ENCODE results near the gene MAN1A1.

Gene MAN1A1

DNA sequence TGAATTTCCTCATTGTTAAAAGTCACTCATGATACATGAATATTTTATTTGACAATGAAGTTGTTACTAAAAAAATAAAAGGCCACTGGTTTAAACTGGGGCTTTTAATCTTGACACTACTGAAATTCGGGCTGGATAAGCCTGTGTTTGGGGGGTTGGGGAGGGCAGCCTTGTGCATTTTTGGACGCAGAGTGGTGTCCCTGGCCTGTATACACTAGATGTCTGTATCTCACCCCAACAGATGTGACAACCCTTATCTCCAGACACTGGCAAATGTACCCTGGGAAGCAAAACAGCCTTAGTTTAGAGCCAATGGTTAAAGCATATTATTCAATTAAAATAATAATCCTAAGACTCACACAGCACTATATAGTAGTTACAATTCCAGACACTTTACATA is 24.8 kb downstream of the MAN1A1 start:
- DNase-seq: no peak

DNA sequence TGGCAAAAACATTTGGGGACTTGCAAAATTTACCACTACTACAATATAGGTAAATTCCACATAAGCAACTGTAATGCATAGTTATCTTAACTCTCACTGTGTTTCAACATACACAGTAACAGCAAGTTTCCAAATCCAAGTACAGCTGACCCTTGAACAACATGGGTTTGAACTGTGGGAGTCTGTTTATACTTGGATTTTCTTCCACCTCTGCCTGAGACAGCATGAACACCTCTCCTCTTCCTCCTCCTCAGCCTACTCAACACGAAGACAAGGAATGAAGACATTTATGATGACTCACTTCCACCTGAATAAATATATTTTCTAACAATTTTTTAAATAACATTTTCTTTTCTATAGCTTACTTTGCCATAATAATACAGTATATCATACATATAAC is 25.6 kb downstream of the MAN1A1 start:
- no peak for DNase-seq

DNA sequence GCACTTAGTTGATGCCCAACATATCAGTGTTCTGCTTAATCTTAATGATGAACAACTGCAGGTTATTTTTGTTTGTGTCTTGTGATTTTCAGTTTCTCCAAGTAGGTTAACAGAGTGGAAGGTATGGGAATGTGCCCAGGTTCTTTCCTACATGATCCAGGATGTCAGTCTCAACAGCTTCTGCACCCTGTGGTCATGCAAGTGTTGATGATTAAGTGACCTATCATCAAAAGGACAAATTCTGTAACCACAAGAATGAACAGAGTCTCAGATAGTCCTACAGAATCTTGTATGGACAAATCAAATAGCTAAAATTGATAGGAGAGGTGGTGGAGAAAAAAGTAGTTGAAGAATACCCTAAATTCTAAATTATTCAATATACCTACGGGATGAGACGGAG is 26.1 kb downstream of the MAN1A1 start:
- DNase-seq: no peak

DNA sequence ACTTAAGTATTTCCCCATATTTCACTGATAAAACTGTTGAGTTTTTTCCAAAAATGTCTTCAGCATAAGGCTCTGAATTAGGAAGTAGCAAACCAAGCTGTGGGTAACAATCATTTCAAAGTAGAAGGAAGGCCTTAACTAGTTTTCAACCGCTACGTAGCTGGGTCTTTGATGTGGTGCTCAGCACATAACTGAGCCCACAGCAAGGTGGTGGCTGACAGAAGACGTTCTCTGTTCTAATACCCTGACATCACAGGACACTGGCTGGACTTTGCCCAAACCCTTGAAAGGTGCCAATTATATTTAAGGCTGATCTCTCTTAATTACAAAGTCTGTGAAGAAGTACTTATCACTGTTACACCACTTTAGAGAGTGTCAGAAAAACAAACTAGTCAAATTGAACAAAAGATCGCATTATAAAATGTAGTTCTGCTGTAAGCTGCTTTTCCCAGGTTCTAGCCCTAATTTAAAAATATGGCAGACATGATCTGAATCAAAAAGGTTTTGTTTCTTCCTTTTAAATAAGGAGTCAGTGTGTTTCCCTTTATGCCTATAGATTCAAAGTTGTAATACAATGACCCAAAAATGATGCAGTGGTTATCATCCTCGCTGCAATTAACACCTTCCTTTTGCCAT is 26.7 kb downstream of the MAN1A1 start:
- no peak for DNase-seq

DNA sequence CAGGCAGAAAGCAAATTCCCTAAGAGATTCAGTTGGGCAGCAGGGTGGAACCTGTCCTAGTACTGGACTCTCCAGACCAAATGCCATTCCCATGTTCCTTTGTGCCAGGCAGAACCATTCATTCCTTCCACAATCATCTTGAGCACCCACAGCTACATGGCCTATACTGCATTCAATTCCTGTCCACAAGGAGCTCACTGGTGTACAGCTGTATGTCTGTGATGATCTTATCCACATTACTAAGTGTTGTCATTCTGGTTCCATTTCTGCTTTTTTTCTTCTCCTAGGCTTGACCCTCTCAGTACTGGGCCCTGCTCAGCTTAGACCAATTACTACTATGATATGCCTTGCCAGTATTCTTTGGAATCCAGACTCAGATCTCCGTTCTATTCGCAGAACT is 27.5 kb downstream of the MAN1A1 start:
- DNase-seq: no peak

DNA sequence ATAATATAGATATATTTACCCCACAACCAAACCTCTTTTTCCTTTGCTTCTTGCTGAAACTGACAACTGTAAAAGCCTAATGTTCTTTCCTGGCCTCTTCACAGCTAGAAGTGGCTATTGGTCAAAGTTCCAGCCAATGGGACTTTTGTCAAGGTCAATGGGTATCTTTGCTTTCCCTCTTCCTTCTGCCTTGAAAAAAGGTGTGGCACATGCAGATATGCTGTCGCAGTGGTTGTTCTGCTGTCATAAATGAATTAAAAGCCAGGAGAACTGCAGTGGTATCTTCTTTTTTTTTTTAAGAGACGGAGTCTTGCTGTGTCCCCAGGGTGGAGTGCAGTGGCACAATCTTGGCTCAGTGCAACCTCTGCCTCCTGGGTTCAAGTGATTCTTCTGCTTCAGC is 29.9 kb downstream of the MAN1A1 start:
- DNase-seq: no peak

DNA sequence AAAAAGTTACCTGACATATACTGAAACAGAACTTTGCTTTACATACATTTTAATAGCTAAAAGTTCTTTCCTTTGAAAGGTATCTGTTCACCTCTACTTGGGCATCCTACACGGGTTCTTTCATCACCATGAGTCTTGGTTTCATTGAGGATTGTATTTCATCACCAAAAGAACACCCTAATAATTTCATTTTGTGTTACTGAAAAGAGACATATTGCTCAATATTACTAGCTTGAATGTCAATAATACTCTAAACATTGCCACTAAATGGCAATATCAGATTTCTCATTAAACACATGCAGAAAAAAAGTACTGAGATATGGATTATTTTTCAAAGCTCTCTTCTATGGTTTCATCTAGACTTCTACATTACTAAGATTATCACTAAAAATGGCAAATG is 30.8 kb downstream of the MAN1A1 start:
- DNase-seq: no peak

DNA sequence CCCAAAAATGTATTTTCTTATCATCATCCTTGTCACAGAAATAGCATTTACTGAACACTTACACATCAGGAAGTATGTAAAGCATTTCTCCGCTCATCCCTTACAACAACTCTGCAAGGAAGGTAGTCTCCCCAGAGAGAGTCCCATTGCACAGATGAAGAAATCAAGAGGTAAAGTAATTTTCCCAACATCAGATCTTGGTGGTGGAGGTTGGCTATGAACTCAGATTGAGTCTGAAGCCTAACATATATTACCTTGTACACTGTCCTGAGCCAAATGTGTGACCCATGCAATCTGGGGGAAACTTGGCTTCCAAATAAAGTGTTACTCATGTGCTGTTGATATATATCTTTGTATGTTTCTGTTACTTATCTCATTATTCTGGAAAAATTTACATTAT is 31.4 kb downstream of the MAN1A1 start:
- DNase-seq: no peak

DNA sequence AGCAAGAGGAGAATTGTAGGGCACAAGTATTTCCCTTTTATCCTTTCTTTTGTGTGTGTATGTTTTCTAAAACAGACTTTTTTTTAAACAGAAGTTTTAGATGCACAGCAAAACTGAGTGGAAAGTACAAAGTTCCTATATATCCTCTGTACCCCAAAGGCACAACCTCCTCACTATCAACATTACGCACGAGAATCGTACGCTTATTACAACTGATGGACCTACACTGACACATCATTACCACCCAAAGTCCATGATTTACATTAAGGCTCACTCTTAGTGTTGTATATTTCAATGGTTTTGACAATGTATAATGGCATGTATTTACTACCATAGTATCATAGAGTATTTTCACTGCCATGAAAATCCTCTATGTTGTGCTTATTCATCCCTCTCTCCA is 32.6 kb downstream of the MAN1A1 start:
- no peak for DNase-seq

DNA sequence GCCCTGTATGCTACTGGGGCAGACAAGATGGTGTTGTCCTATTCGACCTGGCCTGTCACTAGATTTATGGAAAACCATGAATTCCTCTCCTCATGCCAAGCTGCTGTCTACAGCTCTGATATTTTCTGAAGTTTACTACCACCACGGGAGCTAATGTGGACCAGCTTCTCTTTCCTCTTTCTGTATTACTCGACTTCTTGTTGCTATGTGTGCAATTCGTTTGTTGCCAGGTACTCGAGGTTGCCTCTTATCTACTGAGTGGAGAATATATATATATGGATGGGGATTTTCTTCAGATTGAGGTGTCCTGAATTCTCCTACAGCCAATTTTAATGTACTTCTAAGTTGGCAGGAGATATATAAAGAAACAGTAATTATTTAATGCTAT is 34.7 kb downstream of the MAN1A1 start:
- no peak for DNase-seq

DNA sequence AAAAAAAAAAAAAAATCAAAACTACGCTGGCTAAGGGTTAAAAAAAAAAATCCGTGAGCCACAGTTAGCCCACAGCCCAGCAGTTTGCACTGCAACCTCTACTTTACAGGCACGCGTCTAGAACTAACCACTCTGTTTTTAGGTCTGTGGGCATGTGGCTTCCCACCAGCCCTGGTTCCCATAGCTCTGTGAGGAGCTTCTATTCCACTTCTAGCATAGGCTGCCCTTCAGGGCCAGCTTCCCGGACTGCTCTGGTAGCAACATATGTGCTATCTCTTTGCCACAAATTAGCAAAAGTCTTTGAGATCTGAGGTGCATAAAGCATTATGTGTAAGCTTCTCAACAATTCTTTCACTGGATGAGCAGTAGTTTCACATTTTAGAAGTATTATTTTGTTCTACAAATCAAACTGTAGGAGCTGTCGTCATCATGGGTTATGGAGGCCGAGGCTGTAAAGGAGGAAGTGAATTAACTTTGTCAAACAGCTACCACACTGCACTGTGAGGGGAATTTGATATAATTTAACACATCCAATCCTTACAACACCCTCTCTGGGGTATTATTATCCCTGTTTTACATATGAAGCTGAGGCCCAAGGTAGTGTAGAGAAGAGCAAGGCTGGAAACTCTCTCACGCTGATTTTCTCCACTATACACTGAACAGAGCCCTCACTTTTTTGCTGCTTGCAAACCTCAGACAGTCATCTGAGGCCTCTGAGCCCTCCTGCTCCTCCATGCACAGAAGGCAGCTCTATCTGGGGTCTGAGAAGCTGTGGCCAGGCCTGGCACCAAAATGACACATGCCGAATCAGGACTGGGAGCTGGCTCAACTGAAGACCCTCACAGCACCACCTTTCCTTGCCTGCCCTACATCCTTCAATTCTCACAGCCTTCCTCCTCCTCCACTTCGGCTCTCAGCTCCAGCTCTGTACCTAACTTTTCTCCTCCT is 35.4 kb downstream of the MAN1A1 start:
- DNase-seq: no peak

DNA sequence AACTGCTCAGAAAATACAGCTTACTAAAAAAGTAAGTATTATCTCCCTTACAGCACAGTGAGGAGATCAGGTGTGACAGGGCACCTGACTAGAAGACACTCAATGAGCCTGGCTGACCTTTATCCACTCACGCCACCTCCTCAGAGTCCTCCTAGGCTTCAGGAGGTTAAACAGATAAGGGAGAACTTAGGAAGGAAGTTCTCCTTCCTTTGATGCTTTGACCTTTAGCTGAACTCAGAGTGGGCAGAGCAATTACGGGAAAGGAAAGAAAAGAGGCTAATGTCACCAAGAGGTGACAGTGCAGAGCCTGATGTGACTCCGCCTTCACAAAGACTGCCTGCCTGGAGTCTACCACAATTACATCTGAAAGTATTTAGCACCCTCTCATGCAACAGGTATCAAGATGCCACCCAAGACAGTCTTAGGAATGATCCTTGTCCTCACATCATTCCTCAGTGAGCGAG is 36.7 kb downstream of the MAN1A1 start:
- DNase-seq: no peak

DNA sequence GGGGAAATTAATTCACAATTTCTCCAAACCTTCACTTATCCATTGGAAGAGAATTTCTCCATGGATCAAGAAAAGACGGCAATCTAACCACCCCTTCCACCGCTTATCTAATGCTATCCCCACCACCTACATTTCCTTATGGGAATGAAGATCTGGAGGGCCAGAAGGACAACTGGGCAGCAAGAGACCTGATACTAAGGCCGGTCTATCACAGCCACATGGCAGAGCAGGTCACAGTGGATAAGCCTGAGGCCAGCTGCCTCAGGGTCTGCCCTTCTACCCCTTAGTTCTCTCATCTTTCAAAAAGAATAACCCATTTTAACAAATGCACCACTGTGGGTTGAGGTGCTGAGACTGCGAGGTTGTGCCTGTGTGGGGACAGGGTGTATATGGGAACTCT is 37.1 kb downstream of the MAN1A1 start:
- DNase-seq: no peak

DNA sequence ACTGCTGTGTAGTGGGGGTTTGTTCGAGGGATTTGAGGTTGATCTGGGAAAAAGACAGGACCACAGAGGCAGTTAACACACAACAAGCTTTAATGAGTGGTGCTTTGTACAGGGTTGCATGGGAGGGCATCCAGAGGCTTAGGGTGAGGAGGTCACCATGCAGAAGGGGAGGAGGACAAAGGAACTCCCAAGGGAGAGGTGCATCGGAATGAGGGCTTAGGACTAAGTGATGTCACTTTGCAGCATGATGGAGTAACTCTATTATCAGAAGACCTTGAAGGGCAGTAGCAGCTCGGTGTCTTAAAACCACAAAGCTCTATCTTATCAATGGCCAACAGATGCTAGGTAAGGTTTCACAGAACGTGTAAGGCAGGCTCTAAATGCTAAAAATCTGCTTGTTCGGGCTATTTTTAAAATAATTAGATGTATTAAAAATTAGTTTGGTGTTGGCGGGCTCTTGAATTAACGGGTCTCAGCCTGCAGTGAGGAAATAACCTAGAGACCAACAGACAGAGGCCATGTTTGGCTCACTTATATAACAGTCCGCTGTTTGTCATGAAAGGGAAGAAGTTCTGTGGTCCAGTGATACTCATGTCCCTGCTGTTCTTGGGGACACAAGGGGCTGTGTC is 37.9 kb downstream of the MAN1A1 start:
- no peak for DNase-seq

DNA sequence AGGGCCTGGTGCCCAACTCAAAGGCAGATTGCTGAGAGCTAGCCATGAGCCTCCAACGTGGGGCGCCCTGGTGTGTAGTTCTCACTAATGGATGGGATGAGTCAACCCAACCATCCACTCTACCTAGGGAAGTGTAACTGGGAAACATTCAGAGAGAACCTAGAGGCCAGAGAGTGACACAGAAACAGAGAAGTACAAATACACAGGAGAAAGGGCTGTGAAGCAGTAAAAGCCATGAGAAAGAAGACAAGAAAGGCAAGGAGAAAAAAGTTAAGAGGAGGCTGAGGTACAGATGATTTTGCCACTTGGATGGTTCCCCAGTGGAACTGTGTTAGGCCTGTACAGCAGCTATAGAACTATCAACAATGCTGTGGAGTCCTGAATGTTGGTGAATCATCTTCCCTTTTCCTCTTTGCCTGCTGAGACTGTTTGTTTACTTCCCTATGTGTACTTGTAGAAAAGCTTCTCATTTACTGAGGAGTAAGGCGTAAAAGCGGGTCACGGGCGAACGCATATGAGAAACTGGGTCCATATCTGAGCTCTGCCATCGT is 39.0 kb downstream of the MAN1A1 start:
- DNase-seq: no peak

DNA sequence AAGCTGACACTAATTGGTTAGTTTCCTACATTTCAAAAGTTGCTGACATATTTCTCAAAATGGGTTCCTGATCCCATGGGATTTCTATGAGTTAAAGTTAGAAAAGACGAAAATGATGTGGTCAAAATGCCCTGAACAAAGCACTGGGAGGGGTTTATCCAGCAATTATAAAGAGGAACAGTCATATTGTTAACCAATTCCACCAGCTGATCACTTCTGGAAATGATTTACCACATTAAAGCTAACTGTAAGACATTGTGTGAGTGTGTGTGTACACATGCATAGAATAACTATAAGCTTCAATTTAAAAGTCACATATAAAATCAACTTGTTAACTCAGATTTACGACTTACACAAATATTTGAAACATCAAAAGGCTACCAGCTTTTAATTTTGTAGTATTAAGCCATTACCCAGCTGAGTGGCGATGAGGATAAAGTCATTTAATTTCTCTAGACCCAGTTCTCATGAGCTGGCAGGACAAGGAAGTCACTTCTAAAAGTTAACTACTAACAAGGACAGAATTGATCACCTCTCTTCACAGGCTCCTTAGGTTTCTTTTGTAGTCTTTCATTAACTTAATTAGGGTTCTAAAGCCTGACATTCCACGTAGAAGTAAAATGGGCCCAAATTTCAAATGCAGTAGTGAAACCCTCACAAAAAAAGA is 40.4 kb downstream of the MAN1A1 start:
- DNase-seq: no peak

DNA sequence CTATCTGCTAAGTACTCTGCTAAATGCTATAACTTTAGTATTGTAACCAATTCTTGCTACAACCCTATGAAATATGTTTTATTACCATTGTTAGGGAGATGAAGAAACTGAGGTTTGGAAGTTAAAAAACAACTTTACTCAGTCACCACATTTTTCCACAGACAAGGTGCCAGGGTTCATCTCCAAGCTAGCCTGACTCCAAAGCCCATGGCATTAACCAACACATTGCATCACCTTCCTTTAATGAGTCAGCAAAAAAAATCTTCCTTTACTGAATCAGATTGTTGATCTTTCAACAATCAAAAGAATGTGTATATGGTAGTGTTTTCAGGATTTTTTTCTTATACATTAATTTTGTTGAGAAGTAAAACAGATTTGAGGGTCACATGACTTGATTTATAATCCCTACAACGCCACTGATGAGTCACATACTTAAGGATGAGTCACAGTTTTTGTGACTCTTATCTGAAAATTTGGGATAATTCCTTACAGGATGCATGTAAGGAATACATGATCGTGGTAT is 41.5 kb downstream of the MAN1A1 start:
- no peak for DNase-seq

DNA sequence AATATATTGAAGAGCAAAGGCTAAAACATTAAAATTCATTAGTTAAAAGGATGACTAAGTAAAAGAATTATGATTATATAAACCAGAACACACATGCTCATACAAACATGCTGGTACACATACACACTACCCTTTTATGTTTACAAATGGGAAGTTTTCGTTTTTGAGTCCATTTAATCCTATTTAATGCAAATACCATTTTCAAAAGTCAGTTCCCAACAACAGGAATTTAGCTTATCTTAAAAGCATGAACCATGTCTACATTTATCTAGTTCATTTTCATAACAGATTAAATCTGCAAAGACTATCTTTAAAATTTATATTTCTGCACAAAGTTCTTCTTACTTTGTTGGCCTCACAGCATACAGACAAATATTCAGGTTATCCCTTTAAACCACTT is 42.5 kb downstream of the MAN1A1 start:
- no peak for DNase-seq

DNA sequence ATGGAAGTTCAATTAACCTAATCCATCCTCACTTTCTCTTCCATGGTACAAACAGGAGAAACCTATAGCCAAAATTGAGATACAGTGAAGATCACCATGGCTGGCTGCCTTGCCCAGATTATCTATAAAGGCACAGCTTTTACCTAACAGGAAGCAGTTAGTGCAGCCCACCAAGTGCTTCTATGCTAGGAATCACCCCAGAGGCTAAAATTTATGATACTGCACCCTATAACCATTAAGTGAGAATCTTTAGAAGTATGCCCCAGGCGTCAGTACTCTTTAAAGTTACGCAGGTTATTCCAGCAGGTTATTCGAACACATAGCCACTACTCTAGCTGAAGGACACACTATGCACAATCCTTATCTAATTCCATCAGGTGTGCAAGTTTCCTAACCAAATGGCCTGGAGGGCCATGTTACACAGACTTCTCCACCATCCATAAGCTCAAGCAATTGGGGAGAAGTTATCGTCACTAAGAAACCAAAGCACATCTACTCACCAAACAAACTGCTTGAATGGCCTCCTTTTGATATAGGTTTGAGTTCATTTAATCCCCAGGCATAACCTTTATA is 43.1 kb downstream of the MAN1A1 start:
- no peak for DNase-seq

DNA sequence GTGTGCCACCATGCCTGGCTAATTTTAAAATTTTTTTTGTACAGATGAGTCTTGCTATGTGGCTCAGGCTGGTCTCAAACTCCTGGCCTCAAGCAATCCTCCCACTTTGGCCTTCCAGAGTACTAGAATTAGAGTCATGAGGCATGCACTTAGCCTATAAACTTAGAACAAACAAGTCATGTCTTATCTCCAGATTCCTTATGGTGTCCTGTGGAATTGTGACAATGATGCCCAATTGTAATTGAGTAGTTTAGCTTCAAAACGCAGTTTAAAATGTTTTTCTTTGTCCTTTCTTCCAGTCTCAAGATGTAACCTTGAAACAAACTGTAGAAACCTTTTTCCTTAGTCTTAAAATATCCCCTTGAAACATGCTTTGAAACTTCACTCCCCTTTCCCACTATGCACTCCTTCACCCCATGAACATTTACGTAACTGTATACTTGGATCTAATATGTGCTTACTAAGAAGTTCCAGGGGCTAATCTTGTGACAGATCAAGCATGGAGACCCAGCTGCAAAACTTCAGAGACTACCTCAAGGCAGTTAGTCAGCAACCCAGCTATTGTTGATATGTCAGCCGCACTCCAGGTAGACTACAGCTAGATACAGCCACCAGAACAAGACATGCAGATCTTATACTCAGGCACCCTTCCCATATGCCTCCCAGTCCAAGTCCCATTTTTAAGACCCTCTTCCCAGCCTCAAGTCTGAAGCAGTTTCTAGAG is 46.2 kb downstream of the MAN1A1 start:
- DNase-seq: no peak

DNA sequence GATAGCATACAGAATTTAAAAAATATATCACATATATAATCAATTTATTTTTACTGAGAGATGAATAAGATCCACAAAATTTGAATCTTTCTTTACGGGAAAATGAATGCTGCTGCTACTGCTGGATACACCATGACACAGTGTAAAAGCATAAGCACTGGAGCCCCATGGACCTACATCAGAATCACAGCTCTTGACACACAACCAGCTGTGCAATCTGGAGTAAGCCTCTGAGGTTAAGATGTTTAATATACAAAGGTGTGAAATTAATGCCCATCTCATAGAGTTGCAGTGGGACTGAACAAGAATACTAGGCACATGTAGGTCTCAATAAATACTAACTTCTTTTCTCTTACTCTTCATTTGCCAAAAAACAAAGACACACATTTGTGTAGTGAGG is 48.1 kb downstream of the MAN1A1 start:
- DNase-seq: no peak

DNA sequence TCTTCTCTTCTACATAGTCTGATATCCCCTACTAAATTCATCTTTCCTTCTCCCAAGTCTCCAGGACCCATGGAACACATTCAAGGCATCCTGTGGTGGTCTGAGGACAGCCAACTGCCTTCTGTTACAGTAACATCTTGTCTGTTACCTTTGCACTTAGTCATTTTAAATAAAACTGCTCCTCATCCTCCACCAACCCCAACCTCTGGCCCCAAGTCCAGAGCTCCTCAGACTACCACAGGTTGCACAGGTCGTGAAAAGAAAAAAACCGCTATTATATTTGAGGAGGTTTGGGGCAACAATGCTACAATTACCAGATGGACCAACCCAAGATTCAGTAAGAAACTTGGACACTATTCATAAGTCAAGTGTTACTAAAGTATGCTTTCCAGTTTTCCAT is 49.9 kb downstream of the MAN1A1 start:
- no peak for DNase-seq

All from stimulated activated CD4-positive, alpha-beta T cell treated with anti-CD3 and anti-CD28 coated beads, Interleukin-12 subunit alpha, Interleukin-12 subunit beta, amount 100 ng/mL, for 4 hours (primary cell).